ENCODE results near the gene RAB3GAP1.
"Not testable (repeated sequence)": the region's sequence is repeated elsewhere in the genome, so short reads cannot be mapped to it uniquely, and the experiment has no call there.

RAB3GAP1 gene

DNA sequence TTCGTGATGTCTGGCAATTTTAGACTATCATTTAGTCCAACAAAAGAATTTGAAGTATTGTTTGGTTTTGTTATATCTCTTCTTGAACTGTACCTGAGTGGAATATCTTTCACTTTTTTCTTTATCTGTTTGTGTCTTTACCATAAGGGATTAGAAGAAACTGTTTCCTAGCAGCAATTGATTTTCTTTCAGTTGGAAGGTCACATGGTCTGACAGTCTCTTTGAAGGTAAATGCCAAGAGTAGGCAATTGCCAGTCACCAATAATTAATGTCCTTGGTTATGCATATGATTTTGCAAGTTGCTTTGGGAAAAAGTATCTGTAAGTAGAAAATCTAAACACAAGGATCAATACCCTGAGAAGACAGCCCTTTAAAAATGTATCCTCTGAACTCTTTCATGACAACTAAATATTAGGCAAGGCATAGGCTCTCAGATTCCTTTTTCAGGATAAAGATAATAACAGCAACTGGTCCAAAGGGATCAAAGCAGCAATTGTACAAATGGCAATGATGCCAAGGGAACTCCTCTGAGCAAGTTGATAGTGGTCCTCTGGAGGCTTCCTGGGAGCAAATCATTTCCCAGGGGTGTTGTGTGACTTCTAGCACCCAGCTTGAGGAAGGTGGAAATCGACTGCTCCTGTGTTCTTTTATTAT is 22.5 kb upstream of the RAB3GAP1 start:
- Histone ChIP-seq H3K36me3 (no peaks in the 10 kb centered on the region), H3K27me3 (no peaks in the 10 kb centered on the region), H3K27ac (no peak overlapping the region), H3K4me1 (no peaks in the 10 kb centered on the region), H3K4me3 (no peak overlapping the region), H3K9me3 (no peaks in the 10 kb centered on the region)
- DNase-seq, result no peak
- intact Hi-C loops (cut with DNase I; ENCODE audit: low total_unique reads), result no loop called here
- TF ChIP-seq, protein P1, sequence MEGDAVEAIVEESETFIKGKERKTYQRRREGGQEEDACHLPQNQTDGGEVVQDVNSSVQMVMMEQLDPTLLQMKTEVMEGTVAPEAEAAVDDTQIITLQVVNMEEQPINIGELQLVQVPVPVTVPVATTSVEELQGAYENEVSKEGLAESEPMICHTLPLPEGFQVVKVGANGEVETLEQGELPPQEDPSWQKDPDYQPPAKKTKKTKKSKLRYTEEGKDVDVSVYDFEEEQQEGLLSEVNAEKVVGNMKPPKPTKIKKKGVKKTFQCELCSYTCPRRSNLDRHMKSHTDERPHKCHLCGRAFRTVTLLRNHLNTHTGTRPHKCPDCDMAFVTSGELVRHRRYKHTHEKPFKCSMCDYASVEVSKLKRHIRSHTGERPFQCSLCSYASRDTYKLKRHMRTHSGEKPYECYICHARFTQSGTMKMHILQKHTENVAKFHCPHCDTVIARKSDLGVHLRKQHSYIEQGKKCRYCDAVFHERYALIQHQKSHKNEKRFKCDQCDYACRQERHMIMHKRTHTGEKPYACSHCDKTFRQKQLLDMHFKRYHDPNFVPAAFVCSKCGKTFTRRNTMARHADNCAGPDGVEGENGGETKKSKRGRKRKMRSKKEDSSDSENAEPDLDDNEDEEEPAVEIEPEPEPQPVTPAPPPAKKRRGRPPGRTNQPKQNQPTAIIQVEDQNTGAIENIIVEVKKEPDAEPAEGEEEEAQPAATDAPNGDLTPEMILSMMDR (IDR thresholded peaks at IDR 0.05), result no peak

DNA sequence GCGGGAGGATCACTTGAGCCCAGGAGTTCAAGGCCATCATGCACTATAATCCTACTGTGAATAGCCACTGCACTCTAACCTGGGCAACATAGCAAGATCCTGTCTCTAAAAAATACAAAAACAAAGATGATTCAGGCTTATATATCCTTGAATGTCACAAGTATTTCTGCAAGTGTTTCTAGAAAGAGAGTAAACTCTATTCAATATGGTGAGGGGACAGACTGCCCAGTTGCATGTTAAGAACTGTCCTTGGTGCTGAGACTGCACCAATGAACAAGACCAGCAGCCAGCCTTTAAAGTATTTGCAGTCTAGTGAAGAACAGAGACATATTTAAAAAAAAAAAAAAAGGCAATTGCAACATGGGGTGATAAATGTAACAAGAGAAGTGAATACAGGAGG is 21.3 kb upstream of the RAB3GAP1 start:
- intact Hi-C loops (cut with DNase I; ENCODE audit: low total_unique reads), result no loop called here
- TF ChIP-seq, protein P1 (IDR thresholded peaks at IDR 0.05), result no peak
- no peaks in the 10 kb centered on the region for H3K9me3 ChIP-seq
- no peaks in the 10 kb centered on the region for H3K27me3 ChIP-seq
- H3K27ac ChIP-seq, result no peak overlapping the region
- no peaks in the 10 kb centered on the region for H3K36me3 ChIP-seq
- no peak overlapping the region for H3K4me3 ChIP-seq
- no peaks in the 10 kb centered on the region for H3K4me1 ChIP-seq
- no peak for DNase-seq

DNA sequence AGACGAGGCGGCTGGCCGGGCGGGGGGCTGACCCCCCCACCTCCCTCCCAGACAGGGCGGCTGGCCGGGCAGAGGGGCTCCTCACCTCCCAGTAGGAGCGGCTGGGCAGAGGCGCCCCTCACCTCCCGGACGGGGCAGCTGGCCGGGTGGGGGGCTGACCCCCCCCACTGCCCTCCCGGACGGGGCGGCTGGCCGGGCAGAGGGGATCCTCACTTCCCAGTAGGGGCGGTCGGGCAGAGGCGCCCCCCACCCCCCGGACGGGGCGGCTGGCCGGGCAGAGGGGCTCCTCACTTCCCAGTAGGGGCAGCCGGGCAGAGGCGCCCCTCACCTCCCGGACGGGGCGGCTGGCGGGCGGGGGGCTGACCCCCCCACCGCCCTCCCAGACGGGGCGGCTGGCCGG is 18.9 kb upstream of the RAB3GAP1 start:
- H3K9me3 ChIP-seq; H3K27me3 ChIP-seq; H3K4me3 ChIP-seq; intact Hi-C loops (cut with DNase I; ENCODE audit: low total_unique reads); DNase-seq; H3K4me1 ChIP-seq; H3K27ac ChIP-seq; H3K36me3 ChIP-seq: not testable (repeated sequence)

- Histone ChIP-seq H3K4me1 (no peaks in the 10 kb centered on the region), H3K27me3 (peaks cover 0 to 1% of the 10 kb centered on the region in 2 donors), H3K4me3 (no peak overlapping the region), H3K27ac (no peak overlapping the region), H3K9me3 (no peaks in the 10 kb centered on the region), H3K36me3 (no peaks in the 10 kb centered on the region)
- intact Hi-C loops (cut with DNase I; ENCODE audit: low total_unique reads), result no loop called here
- no peak for DNase-seq
- TF ChIP-seq, protein P1 (IDR thresholded peaks at IDR 0.05), result no peak
Observed at GRCh38 chr2:135037831-135038230, 14.3 kb upstream of the RAB3GAP1 start.

DNA sequence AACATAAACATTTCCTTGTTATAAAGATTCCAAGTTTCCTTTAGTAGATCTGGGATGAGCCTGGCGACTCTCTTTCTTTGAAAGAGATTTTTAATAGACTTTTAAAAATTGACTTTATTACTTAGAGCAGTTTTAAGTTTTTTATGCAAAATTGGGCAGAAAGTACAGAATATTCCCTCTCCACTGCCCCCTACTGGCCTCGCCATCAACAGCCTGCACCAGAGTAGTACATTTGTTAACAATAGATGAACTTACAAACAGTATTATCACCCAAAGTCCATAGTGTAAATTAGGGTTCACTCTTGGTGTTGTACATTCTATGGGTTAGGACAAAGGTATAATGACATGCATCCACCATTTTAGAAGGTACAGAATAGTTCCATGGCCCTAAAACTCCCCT is 8.7 kb upstream of the RAB3GAP1 start:
- TF ChIP-seq, protein P1 (IDR thresholded peaks at IDR 0.05), result no peak

GRCh38 chr2:135047300-135047699 is 4.8 kb upstream of the RAB3GAP1 start, which contains the start of gene MAP3K19:
Gene MAP3K19 (minus strand): TSS chr2:135047447. CDS start chr2:135024647, 22,800 bp downstream.
- no peak for DNase-seq
- no peaks in the 10 kb centered on the region for H3K36me3 ChIP-seq
- no peaks in the 10 kb centered on the region for H3K4me1 ChIP-seq
- H3K27ac ChIP-seq, result no peak within 1 kb of the TSS
- H3K9me3 ChIP-seq, result no peaks in the 10 kb centered on the region
- H3K27me3 ChIP-seq, result peaks cover 0 to 11% of the 10 kb centered on the region in 2 donors
- intact Hi-C loops (cut with DNase I; ENCODE audit: low total_unique reads), result no loop called here
- H3K4me3 ChIP-seq, result no peak within 1 kb of the TSS
- TF ChIP-seq, protein P1 (IDR thresholded peaks at IDR 0.05), result no peak

More for the DNA sequence above, 8.7 kb upstream of the RAB3GAP1 start:
- peaks cover 0 to 11% of the 10 kb centered on the region in 2 donors for H3K27me3 ChIP-seq
- H3K27ac ChIP-seq, result no peak overlapping the region
- no peak for DNase-seq
- H3K9me3 ChIP-seq, result no peaks in the 10 kb centered on the region
- H3K4me3 ChIP-seq, result no peak overlapping the region
- intact Hi-C loops (cut with DNase I; ENCODE audit: low total_unique reads), result no loop called here
- no peaks in the 10 kb centered on the region for H3K4me1 ChIP-seq
- H3K36me3 ChIP-seq, result no peaks in the 10 kb centered on the region

Measured in tibial artery (tissue), 4 donors.